IMR-90 (cell line): ENCODE measurements around the gene DNAJB8. TPM values are rescaled to one million over a fixed set of nuclear protein-coding genes. Genes with fewer than 3 reads are reported as not detected.

ENCODE experiments used
- ATAC-seq: fragments of 200-7000 bp; cut with Tn5 transposase; 2 replicates; pipeline ENCODE4 v1.9.1; 2020; ENCODE audit warnings: low read depth, mild to moderate bottlenecking, moderate library complexity
- BruUV-seq: library from RNA; stranded (reverse); fragments of 400-500 nt; replicated peaks from 2 replicates; lab custom pipeline; 2021; lab: Mats Ljungman, UMichigan
- CTCF ChIA-PET: fragments of 300-600 bp; formaldehyde crosslinking; extraction: SDS; loops from one replicate; lab custom pipeline; 2021; ENCODE audit warnings: antibody characterized with exemption; lab: Yijun Ruan, JAX
- POLR2A ChIA-PET: fragments of 300-600 bp; sonication (Branson Sonifier 250); formaldehyde crosslinking; loops from one replicate; lab custom pipeline; 2022; ENCODE audit warnings: antibody characterized with exemption; ENCODE audit not compliant: unreplicated experiment; lab: Charles Lee
- DNase-seq: peaks from one replicate; pipeline ENCODE4 v3.0.0; 2013
- H2AFZ ChIP-seq: replicated peaks from 2 replicates; pipeline ENCODE3; 2013; ENCODE audit warnings: low read length, mild to moderate bottlenecking; ENCODE audit not compliant: poor library complexity
- H2AK5ac ChIP-seq: 2 replicates; pipeline ENCODE4 v1.6.1; 2013; ENCODE audit warnings: low read depth, low read length, inconsistent platforms
- H2AK9ac ChIP-seq: replicated peaks from 2 replicates; pipeline ENCODE3; 2013; ENCODE audit warnings: mild to moderate bottlenecking, low read depth, low read length, moderate library complexity; ENCODE audit not compliant: poor library complexity
- H2BK120ac ChIP-seq: 2 replicates; pipeline ENCODE4 v1.6.1; 2013; ENCODE audit warnings: low read depth, low read length, inconsistent platforms
- H2BK15ac ChIP-seq: 3 replicates; pipeline ENCODE4 v1.6.1; 2013; ENCODE audit warnings: low read depth, low read length, inconsistent platforms
- H2BK20ac ChIP-seq: 2 replicates; pipeline ENCODE4 v1.6.1; 2013; ENCODE audit warnings: low read depth, mild to moderate bottlenecking, inconsistent platforms, low read length, moderate library complexity
- H2BK5ac ChIP-seq: 2 replicates; pipeline ENCODE4 v1.6.1; 2013; ENCODE audit warnings: mild to moderate bottlenecking, low read depth, low read length, inconsistent platforms; ENCODE audit not compliant: poor library complexity, severe bottlenecking
- H3K14ac ChIP-seq: replicated peaks from 2 replicates; pipeline ENCODE4 v1.6.1; 2013; ENCODE audit warnings: low read depth, low read length, inconsistent platforms
- H3K18ac ChIP-seq: 2 replicates; pipeline ENCODE4 v1.6.1; 2013; ENCODE audit warnings: low read depth, low read length, control low read depth
- H3K23ac ChIP-seq: 2 replicates; pipeline ENCODE4 v1.6.1; 2013; ENCODE audit warnings: low read depth, low read length, inconsistent platforms
- H3K27ac ChIP-seq: 2 replicates; pipeline ENCODE4 v1.5.1; 2013; ENCODE audit warnings: mild to moderate bottlenecking, control low read depth, low read length; ENCODE audit not compliant: insufficient read depth
- H3K27me3 ChIP-seq: 2 replicates; pipeline ENCODE4 v1.6.1; 2013; ENCODE audit warnings: low read length; ENCODE audit not compliant: control insufficient read depth, insufficient read depth
- H3K36me3 ChIP-seq: 2 replicates; pipeline ENCODE4 v1.6.1; 2013; ENCODE audit warnings: low read length, mixed read lengths; ENCODE audit not compliant: control insufficient read depth, insufficient read depth
- H3K4ac ChIP-seq: 2 replicates; pipeline ENCODE4 v1.6.1; 2013; ENCODE audit warnings: low read depth, low read length, inconsistent platforms
- H3K4me1 ChIP-seq: 2 replicates; pipeline ENCODE4 v1.6.1; 2013; ENCODE audit warnings: low read length, mixed read lengths; ENCODE audit not compliant: control insufficient read depth, insufficient read depth
- H3K4me2 ChIP-seq: 2 replicates; pipeline ENCODE4 v1.6.1; 2013; ENCODE audit warnings: low read depth, mild to moderate bottlenecking, control low read depth, low read length, moderate library complexity
- H3K4me3 ChIP-seq: 2 replicates; pipeline ENCODE4 v1.5.1; 2013; ENCODE audit warnings: low read depth, mild to moderate bottlenecking, control low read depth, low read length, moderate library complexity; ENCODE audit not compliant: insufficient read depth
- H3K56ac ChIP-seq: 2 replicates; pipeline ENCODE4 v1.6.1; 2013; ENCODE audit warnings: low read length, inconsistent platforms; ENCODE audit not compliant: insufficient read depth; ENCODE audit errors: extremely low read depth
- H3K79me1 ChIP-seq, 2 experiments: 2 replicates each; pipeline ENCODE4 v1.6.1; 2013; ENCODE audit warnings: low read length in 2 of 2, inconsistent platforms in 1 of 2, low read depth in 1 of 2
- H3K9ac ChIP-seq: 2 replicates; pipeline ENCODE4 v1.6.1; 2013; ENCODE audit warnings: low read depth, low read length, control low read depth
- H3K9me1 ChIP-seq: 2 replicates; pipeline ENCODE4 v1.6.1; 2013; ENCODE audit warnings: low read length, inconsistent platforms; ENCODE audit not compliant: insufficient read depth
- H3K9me3 ChIP-seq: 2 replicates; pipeline ENCODE4 v1.6.1; 2013; ENCODE audit warnings: low read length; ENCODE audit not compliant: control insufficient read depth, insufficient read depth
- H4K20me1 ChIP-seq: 2 replicates; pipeline ENCODE4 v1.6.1; 2013; ENCODE audit warnings: low read length, inconsistent platforms; ENCODE audit not compliant: insufficient read depth
- H4K5ac ChIP-seq: 2 replicates; pipeline ENCODE4 v1.6.1; 2013; ENCODE audit warnings: mild to moderate bottlenecking, low read depth, low read length, control low read depth
- H4K8ac ChIP-seq, 2 experiments: 2 replicates each; pipeline ENCODE4 v1.6.1; 2013; ENCODE audit warnings: low read depth in 2 of 2, low read length in 2 of 2, control low read depth in 1 of 2, inconsistent platforms in 1 of 2
- H4K91ac ChIP-seq: 2 replicates; pipeline ENCODE4 v1.6.1; 2013; ENCODE audit warnings: low read depth, low read length, inconsistent platforms; ENCODE audit not compliant: insufficient read depth
- CEBPB ChIP-seq: IDR thresholded peaks from 2 replicates; pipeline ENCODE4 v1.6.1; 2012; ENCODE audit warnings: low read depth, low read length, improper control_type of control experiment
- MAZ ChIP-seq: IDR thresholded peaks from 2 replicates; pipeline ENCODE4 v1.6.1; 2012; ENCODE audit warnings: low read depth, mild to moderate bottlenecking, low read length, improper control_type of control experiment, moderate library complexity, borderline replicate concordance
- MXI1 ChIP-seq: IDR thresholded peaks from 2 replicates; pipeline ENCODE4 v1.6.1; 2012; ENCODE audit warnings: low read depth, mild to moderate bottlenecking, low read length, moderate library complexity, borderline replicate concordance
- NFE2L2 ChIP-seq: fragments of 150-350 bp; IDR thresholded peaks from 2 replicates; pipeline ENCODE4 v1.6.1; 2016; ENCODE audit warnings: low read depth, mild to moderate bottlenecking, low read length
- SMC3 ChIP-seq: fragments of 150-350 bp; IDR thresholded peaks from 2 replicates; pipeline ENCODE4 v1.6.1; 2016; ENCODE audit warnings: low read depth, mild to moderate bottlenecking, antibody characterized with exemption, low read length, moderate library complexity
- WGBS, 2 experiments: methylation state at CpG; one replicate each; pipeline versions ENCODE4 v1.1.5 to v1.1.7; 2013; ENCODE audit warnings: missing lambda C conversion rate in 2 of 2; ENCODE audit not compliant: insufficient read length in 1 of 2; ENCODE audit errors: extremely low coverage in 2 of 2; 5-methylcytosine and 5-hydroxymethylcytosine counted together
- dilution Hi-C: fragments of 300-500 bp; cut with HindIII; formaldehyde crosslinking; loops from one replicate; pipeline ENCODE4 v1.14.3; 2018; ENCODE audit warnings: low sequenced_read_pairs; ENCODE audit not compliant: unreplicated experiment
- in situ Hi-C: fragments of 300-500 bp; cut with MboI; formaldehyde crosslinking; loops from 3 replicates; pipeline ENCODE4 v1.14.3; 2019; ENCODE audit warnings: low sequenced_read_pairs, inconsistent platforms, mixed read lengths
- intact Hi-C: fragments of 100-400 bp; cut with micrococcal nuclease; formaldehyde crosslinking; loops from 2 replicates; pipeline ENCODE4 v1.10.0; 2022
- polyA plus RNA-seq, 3 experiments: library from polyadenylated mRNA; depleted of rRNA; stranded (reverse); fragments of >200 nt; gene quantifications; 2 replicates each; pipeline ENCODE4 v1.2.3, GENCODE V29; 2012; ENCODE audit warnings: low replicate concordance in 1 of 3
- total RNA-seq: library from RNA; depleted of rRNA; stranded (reverse); fragments of >200 nt; gene quantifications from 2 replicates; pipeline ENCODE4 v1.2.3, GENCODE V29; 2012

DNAJB8 gene
- total and polyA plus RNA-seq, 2 of the 4 experiments (the other 2 are of a cell fraction): not detected

DNA sequence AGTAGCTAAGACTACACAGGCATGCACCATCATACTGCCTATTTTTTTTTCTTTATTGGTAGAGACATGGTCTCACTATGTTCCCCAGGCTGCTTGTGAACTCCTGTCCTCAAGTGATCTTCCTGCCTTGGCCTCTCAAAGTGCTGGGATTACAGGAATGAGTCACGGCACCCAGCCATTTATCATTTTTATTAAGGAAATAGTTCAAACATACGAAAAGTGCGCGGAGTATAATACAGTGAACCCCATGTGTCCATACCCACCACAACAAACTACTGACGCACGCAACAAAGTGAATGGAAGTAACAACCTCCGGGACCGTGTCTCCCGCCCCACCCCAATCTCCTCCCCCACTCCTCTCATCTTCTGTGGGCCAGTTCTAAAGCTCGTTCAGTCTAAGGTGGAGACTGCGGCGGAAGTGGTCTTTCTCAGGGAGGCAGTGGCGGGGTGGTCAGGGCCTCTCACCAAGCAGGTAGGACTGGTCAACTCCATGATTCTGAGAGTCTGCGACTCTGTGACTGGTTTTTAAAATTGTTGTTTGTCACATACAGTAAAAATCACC, 42.1 kb downstream of the DNAJB8 start:
- H4K20me1 ChIP-seq: no peaks in the 10 kb centered on the region; the same call in 1 of the 2 replicates
- H3K79me1 ChIP-seq: no peaks in the 10 kb centered on the region
- H3K4me3 ChIP-seq: no peak overlapping the region
- BruUV-seq: no TSS peak
- no CpG with 5 or more reads among the region's 14 CpGs for WGBS, 2 experiments
- no peak overlapping the region for H3K14ac ChIP-seq
- no peak overlapping the region for H2AFZ ChIP-seq
- ATAC-seq (no peak), DNase-seq (peak; percentile 54)
- no peak overlapping the region for H3K18ac ChIP-seq
- no peak overlapping the region for H3K27ac ChIP-seq
- no peaks in the 10 kb centered on the region for H3K9me1 ChIP-seq
- H3K4me2 ChIP-seq: no peak overlapping the region
- no peak overlapping the region for H3K4ac ChIP-seq
- dilution Hi-C loops (no loop called here), in situ Hi-C loops (loop anchor here (5.0 kb wide), 1 partner anchor 183 kb away; no protein-coding TSS in a partner anchor), intact Hi-C loops (loop anchor here (5.0 kb wide), 1 partner anchor 252 kb away; no protein-coding TSS in a partner anchor)
- TF ChIP-seq SMC3 (no peak), MAZ (no peak), MXI1 (no peak), CEBPB (no peak), NFE2L2 (no peak)
- H2BK20ac ChIP-seq: no peak overlapping the region
- H3K23ac ChIP-seq: no peak overlapping the region
- H2BK5ac ChIP-seq: no peak overlapping the region
- H2AK5ac ChIP-seq: no peak overlapping the region
- H2BK120ac ChIP-seq: no peak overlapping the region
- ChIA-PET CTCF (interaction anchor here (1.0 kb wide), 1 partner anchor 73 kb away, joined by 4 read pairs; no protein-coding TSS in a partner anchor), POLR2A (no interaction called here)
- no peaks in the 10 kb centered on the region for H3K36me3 ChIP-seq
- H4K91ac ChIP-seq: no peak overlapping the region
- no peak overlapping the region for H2BK15ac ChIP-seq
- H4K8ac ChIP-seq: no peak overlapping the region
- no peak overlapping the region for H4K5ac ChIP-seq
- H2AK9ac ChIP-seq: no peak overlapping the region
- H3K9ac ChIP-seq: no peak overlapping the region
- no peaks in the 10 kb centered on the region; the same call in 1 of the 2 replicates for H3K9me3 ChIP-seq
- H3K4me1 ChIP-seq: no peaks in the 10 kb centered on the region; the same call in 1 of the 2 replicates
- peaks cover 6% of the 10 kb centered on the region; the same call in 1 of the 2 replicates for H3K27me3 ChIP-seq
- H3K56ac ChIP-seq: no peak overlapping the region
